Raji (cell line): Measurements from ENCODE around the gene SLC7A14.

Experiments used
- POLR2A ChIP-seq: IDR thresholded peaks from 2 replicates; pipeline ENCODE4 v1.6.1; 2011; ENCODE audit warnings: low read depth, low read length, control low read depth; ENCODE audit not compliant: insufficient read depth

Gene SLC7A14

DNA sequence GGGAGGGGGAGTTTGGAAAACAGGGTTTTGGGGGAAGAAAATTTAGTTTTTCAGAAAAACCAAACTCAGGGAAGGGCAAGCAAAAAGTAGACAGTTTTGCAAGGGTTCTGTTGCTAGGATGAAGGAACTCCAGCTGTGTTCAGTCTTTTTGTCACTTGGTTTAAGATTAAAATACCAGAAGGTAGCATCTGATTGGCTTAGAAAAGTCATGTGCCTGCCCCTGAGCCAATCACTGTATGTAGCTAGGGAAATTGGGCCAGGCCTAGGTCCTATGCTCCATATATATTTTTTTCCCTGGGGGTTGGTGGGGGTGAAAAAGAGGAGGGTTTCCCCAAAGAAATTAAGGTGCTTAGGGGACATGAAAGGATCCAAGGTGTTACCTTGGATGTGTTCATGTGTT, 142.9 kb downstream of the SLC7A14 start:
- TF ChIP-seq POLR2A: no peak

- TF ChIP-seq POLR2A: no peak
These were observed 144.5 kb downstream of the SLC7A14 start for GRCh38 chr3:170441412-170441811.

- TF ChIP-seq POLR2A: no peak
These were observed 145.5 kb downstream of the SLC7A14 start for GRCh38 chr3:170440344-170440743.

GRCh38 chr3:170438836-170439235, 147.0 kb downstream of the SLC7A14 start:
- TF ChIP-seq POLR2A: no peak

- TF ChIP-seq POLR2A: no peak
These were observed 148.0 kb downstream of the SLC7A14 start for GRCh38 chr3:170437696-170438407.

- TF ChIP-seq POLR2A: no peak
These were observed 148.7 kb downstream of the SLC7A14 start for GRCh38 chr3:170437176-170437575.

GRCh38 chr3:170436697-170437096, 149.2 kb downstream of the SLC7A14 start:
- TF ChIP-seq POLR2A: no peak

DNA sequence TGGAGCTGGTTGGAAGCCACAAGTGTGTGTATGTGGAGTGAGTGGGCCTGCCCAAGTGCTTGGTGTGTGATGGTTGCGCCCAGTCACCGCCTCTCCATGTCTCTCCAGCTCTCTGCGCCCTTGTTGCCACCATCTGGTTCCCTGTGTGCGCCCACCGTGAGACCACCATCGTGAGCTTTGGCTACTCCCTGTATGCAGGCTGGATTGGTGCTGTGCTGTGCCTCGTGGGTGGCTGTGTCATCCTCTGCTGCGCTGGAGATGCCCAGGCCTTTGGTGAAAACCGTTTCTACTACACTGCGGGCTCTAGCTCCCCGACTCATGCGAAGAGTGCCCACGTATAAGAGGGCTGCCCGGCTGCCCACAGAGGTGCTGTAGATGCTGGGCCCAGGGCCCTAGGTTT, 153.5 kb downstream of the SLC7A14 start:
- TF ChIP-seq POLR2A: no peak

DNA sequence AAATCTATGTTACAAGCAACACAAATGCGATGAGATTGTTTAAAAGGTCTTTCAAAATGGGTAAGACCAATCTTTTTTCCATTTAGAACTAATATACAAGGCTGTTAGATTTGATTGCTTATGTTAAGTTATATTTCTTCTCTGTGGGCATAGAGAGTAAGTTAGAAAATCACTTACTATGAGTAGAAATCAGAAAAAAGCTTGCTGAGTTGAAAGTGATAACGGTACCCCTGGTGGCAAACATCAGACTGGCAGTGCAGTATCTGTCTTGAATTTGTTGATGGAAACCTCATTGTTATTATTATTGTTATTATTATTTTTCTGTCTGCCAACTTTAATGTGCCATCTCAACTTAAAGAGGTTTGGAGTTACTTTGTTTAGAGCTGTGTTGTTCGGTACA, 154.8 kb downstream of the SLC7A14 start:
- TF ChIP-seq POLR2A: no peak

DNA sequence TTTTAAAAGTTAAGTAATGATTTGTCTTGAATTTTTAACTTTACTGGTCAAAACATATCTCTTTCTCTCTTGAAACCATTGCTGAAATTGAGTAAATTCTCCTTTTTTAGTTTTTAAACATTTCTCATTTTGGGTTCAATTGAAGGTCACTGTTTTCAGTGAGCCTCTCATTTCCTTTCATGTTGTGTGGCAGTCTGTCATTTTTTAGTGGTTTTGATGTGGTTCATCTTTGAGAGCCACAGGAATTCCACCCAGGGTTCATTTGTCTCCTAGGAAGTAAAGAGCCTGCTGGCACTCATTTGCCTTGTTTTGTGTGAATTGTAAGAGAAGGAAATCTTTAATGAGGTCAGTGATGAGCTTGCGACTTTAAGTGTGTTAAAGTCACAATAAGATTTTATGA, 156.8 kb downstream of the SLC7A14 start:
- no peak for TF ChIP-seq POLR2A

DNA sequence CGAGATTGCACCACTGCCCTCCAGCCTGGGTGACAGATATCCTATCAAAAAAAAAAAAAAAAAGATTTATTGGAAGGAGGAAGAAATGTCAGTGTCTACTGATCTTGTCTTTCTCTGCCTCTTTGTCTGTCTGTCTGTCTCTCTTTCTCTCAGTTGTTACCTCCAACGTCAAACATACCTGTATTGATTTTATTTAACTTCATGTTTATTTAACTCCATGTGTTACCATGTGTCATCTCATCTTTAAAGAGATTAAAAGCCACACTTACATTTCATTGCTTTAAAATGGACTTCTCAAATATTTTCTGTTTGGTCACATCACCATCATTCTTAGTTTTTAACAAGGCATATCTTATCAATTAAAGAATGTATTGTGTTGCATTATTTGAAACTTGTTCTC, 157.8 kb downstream of the SLC7A14 start:
- no peak for TF ChIP-seq POLR2A

DNA sequence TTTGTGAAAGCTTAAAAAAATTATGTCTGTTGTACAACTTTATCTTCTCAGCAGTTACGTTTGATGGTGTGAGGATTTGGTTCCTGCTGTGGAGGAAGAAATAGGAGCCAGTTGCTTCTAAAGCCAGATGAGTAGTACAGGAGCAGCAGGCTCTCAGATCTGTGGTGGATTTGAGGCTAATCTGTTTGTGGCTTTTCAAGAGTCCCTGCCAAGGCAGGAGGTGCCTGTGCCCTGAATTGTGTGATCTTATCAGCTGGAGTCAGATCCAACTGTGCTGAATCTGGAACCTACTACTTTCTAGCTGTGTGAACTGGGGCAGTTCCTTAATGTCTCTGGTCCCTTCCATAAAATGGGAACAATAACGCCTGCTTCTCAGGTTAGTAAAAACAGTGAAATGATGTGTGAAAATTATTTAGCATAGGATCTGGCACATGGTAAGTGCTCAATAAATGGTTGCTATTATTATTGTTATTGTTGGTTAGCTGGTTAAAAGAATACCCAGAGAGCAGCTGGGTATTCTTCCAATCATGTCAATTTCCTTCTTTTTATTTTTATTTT, 159.6 kb downstream of the SLC7A14 start:
- no peak for TF ChIP-seq POLR2A

- no peak for TF ChIP-seq POLR2A
These were observed 160.2 kb downstream of the SLC7A14 start for GRCh38 chr3:170425491-170426239.

DNA sequence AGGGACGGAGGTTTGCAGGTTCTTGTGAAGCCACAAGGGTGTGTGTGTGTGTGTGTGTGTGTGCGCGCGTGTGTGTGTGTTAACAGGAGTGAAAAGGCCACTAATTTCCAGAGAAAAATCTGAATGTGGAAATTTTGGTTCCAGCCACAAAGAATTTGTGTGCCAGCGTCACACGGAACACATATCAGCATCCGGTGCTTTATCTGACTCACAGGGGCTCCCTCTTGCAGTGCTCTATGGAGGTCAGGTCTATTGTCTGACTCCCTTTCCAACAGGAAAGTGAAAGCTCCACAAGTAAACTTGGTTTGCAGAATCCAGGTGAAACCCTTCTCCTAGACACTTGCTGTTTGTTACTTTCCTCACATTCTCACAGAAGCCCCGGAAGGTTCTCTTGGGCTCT, 161.0 kb downstream of the SLC7A14 start:
- no peak for TF ChIP-seq POLR2A

DNA sequence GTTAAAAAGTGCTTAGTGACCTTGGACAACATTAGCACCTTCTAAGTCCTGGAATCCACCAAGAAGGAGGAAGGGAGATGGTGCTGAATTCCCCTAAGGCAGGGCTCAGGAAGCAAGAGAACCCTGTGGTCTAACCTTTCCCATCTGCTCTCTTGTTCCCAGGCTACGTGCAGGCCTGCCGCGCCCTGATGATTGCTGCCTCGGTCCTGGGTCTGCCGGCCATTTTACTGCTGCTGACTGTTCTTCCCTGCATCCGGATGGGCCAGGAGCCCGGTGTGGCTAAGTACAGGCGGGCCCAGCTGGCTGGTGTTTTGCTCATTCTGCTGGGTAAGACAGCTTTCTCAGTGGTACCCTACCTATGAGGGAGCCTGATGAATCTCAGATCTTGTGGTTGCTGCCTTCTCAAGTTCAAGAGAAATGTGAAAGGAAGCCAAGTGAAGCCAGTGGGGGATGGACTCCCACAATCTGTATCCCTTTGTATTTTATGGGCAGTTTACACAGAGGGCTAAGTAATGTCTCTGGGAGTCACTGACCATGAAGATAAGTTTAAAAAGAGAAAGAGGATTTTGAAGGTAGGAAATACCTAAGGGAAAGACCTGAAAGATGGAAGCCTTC, 162.8 kb downstream of the SLC7A14 start:
- no peak for TF ChIP-seq POLR2A

- no peak for TF ChIP-seq POLR2A
These were observed 164.1 kb downstream of the SLC7A14 start for GRCh38 chr3:170421758-170422157.
